Measurements from ENCODE around the gene DDOST. TPM values are rescaled to one million over a fixed set of nuclear protein-coding genes. Genes with fewer than 3 reads are reported as not detected.

DDOST gene
- total RNA-seq, 2 donors from 2014 or later, result 252 to 280 TPM

- DNase-seq, result no peak
- peak overlapping the region; percentile 96 for H3K27ac Mint-ChIP-seq
- H3K27ac ChIP-seq (ENCODE audit: low read depth, low read length), result no peak overlapping the region
- H3K4me3 ChIP-seq (ENCODE audit: low read length), result peak overlapping the region; percentile 97
- H3K36me3 ChIP-seq (ENCODE audit: control insufficient read depth, insufficient read depth, low read length), result peaks cover 40% of the 10 kb centered on the region
- peak overlapping the region; percentile 59 for H3K9ac ChIP-seq (ENCODE audit: extremely low read depth, low read length, poor library complexity, severe bottlenecking)
- no peak for TF ChIP-seq CTCF (conservative IDR thresholded peaks at IDR 0.05)
- no peaks in the 10 kb centered on the region for H3K9me3 ChIP-seq (ENCODE audit: control insufficient read depth, low read length)
- peak overlapping the region; percentile 99 for H3K4me3 Mint-ChIP-seq
- WGBS, 2 experiments (ENCODE audit: insufficient coverage in 1 of 2, insufficient read length in 1 of 2), result 13 to 29% methylated on average over 1 to 3 of the region's 3 CpGs
- H3K27me3 Mint-ChIP-seq (ENCODE audit: insufficient read depth), result no peaks in the 10 kb centered on the region
- H3K4me1 ChIP-seq (ENCODE audit: control insufficient read depth, insufficient read depth, low read length), result no peaks in the 10 kb centered on the region
- peaks cover 24% of the 10 kb centered on the region for H3K4me1 Mint-ChIP-seq
- peaks cover 39% of the 10 kb centered on the region for H3K36me3 Mint-ChIP-seq (ENCODE audit: low read depth)
- H3K9me3 Mint-ChIP-seq, result no peaks in the 10 kb centered on the region
- no peaks in the 10 kb centered on the region for H3K27me3 ChIP-seq (ENCODE audit: control insufficient read depth, insufficient read depth, low read length, poor library complexity, severe bottlenecking)
Observed at GRCh38 chr1:20660363-20660762, 806 bp downstream of the DDOST start.

GRCh38 chr1:20658166-20658915 lies 2.8 kb downstream of the DDOST start:
- Mint-ChIP-seq H3K36me3 (ENCODE audit: low read depth) (peaks cover 56% of the 10 kb centered on the region), H3K4me3 (no peak overlapping the region), H3K27me3 (ENCODE audit: insufficient read depth) (no peaks in the 10 kb centered on the region), H3K9me3 (no peaks in the 10 kb centered on the region), H3K27ac (no peak overlapping the region), H3K4me1 (peaks cover 24% of the 10 kb centered on the region)
- TF ChIP-seq CTCF (conservative IDR thresholded peaks at IDR 0.05), result no peak
- H3K36me3 ChIP-seq (ENCODE audit: control insufficient read depth, insufficient read depth, low read length), result peaks cover 59% of the 10 kb centered on the region
- WGBS, 2 experiments (ENCODE audit: insufficient coverage in 1 of 2, insufficient read length in 1 of 2), result 96 to 97% methylated on average over 9 to 16 of the region's 16 CpGs
- H3K27ac ChIP-seq (ENCODE audit: low read depth, low read length), result no peak overlapping the region
- H3K4me1 ChIP-seq (ENCODE audit: control insufficient read depth, insufficient read depth, low read length), result no peaks in the 10 kb centered on the region
- H3K9me3 ChIP-seq (ENCODE audit: control insufficient read depth, low read length), result no peaks in the 10 kb centered on the region
- H3K9ac ChIP-seq (ENCODE audit: extremely low read depth, low read length, poor library complexity, severe bottlenecking), result no peak overlapping the region
- no peak overlapping the region for H3K4me3 ChIP-seq (ENCODE audit: low read length)
- peak; percentile 17 for DNase-seq
- no peaks in the 10 kb centered on the region for H3K27me3 ChIP-seq (ENCODE audit: control insufficient read depth, insufficient read depth, low read length, poor library complexity, severe bottlenecking)

- Histone ChIP-seq H3K4me3 (ENCODE audit: low read length) (no peak overlapping the region), H3K36me3 (ENCODE audit: control insufficient read depth, insufficient read depth, low read length) (peaks cover 72% of the 10 kb centered on the region), H3K9me3 (ENCODE audit: control insufficient read depth, low read length) (no peaks in the 10 kb centered on the region), H3K27ac (ENCODE audit: low read depth, low read length) (no peak overlapping the region), H3K9ac (ENCODE audit: extremely low read depth, low read length, poor library complexity, severe bottlenecking) (no peak overlapping the region), H3K4me1 (ENCODE audit: control insufficient read depth, insufficient read depth, low read length) (no peaks in the 10 kb centered on the region), H3K27me3 (ENCODE audit: control insufficient read depth, insufficient read depth, low read length, poor library complexity, severe bottlenecking) (no peaks in the 10 kb centered on the region)
- H3K4me3 Mint-ChIP-seq, result no peak overlapping the region
- H3K9me3 Mint-ChIP-seq, result no peaks in the 10 kb centered on the region
- H3K4me1 Mint-ChIP-seq, result peaks cover 17% of the 10 kb centered on the region
- peak; percentile 21 for DNase-seq
- no peaks in the 10 kb centered on the region for H3K27me3 Mint-ChIP-seq (ENCODE audit: insufficient read depth)
- no peak overlapping the region for H3K27ac Mint-ChIP-seq
- no peak for TF ChIP-seq CTCF (conservative IDR thresholded peaks at IDR 0.05)
- WGBS, 2 experiments (ENCODE audit: insufficient coverage in 1 of 2, insufficient read length in 1 of 2), result 95% methylated on average over 11 to 12 of the region's 12 CpGs
- H3K36me3 Mint-ChIP-seq (ENCODE audit: low read depth), result peaks cover 69% of the 10 kb centered on the region
Observed at GRCh38 chr1:20657024-20657423, 4.1 kb downstream of the DDOST start.

All from endodermal cell (in vitro differentiated cells).